ENCODE data around the gene EID3.

Gene EID3

DNA sequence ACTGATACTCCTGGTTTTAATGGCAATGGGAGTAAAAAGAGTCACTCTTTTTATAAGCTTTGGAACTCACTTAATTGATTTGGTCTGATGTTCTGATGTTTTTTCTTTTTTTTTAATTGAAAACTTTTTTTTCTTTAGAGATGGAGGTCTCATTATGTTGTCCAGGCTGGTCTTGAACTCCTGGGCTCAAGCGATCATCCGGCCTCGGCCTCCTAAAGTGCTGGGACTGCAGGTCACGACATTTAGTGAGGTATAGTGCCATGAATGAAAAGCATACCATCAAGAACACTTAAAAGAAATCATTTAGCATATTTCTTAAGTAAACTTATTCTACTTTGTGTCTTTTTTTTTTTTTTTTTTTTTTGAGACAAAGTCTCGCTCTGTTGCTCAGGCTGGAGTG, 12.7 kb upstream of the EID3 start:
- DNase-seq = no peak

DNA sequence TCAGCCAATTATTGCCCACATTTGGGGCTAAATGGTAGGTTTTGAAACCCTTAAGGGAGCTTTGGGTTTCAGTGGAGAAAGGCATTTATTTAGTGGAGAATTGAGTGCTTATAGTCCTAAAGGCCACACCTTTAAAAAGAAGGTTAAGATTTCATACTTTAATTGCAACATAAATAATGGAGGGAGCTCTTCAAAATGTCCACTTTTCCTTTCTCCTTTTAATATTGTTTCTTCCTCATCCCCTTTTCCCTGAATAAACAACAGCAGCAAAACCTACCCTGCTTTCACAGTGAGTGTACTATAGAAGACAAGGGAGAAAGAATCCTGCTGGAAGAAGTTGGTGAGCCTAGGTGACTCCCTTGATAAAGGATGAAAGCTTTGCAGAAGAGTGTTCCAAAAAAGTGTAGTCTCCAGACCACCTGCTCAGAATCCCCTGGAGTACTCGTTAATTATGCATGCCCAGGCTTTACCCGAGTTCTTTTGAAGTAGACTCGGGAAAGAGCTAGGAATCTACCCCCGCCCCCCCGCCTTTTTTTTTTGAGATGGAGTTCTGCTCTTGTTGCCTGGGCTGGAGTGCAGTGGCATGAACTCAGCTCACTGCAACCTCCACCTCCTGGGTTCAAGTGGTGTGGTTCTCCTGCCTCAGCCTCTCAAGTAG, 11.5 kb upstream of the EID3 start:
- DNase-seq = no peak

DNA sequence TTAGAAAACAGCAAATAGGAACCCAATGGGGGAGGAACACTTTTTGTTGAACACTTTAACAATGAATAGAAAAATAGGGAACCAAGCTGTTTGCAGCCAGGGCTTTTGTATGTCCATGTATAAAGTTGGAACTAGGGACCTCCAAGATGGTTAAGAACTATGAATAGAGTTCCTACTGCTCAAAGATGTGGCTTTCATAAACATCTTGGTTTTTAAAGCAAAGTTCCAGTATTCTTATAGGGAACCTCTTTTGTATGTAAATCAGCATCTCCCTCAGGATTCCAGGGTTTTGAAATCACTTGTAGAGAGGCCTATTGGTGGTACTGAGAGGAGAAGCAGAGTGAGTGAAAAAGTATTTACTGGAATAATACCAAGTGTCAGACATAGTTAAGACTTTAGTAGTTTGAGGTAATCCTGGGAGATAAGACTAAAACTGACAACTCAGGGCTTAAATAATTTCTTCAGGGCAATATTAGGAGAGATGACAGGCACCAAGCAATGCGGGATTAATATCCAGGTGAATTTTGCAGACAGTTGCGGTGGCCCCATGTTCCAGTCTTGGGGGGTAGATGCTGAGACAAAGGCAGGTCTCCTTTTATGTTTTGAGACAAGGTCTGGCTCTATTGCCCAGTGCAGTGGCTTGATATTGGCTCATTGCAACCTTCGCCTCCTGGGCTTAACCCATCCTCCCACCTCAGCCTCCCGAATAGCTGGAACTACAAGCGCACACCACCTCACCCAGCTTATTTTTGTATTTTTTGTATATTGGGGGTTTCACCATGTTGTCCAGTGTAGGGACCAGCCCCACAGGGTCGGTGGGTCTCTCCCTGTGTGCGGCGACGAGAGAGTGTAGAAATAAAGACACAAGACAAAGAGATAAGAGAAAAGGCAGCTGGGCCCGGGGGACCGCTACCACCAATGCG, 10.4 kb upstream of the EID3 start:
- DNase-seq = no peak

DNA sequence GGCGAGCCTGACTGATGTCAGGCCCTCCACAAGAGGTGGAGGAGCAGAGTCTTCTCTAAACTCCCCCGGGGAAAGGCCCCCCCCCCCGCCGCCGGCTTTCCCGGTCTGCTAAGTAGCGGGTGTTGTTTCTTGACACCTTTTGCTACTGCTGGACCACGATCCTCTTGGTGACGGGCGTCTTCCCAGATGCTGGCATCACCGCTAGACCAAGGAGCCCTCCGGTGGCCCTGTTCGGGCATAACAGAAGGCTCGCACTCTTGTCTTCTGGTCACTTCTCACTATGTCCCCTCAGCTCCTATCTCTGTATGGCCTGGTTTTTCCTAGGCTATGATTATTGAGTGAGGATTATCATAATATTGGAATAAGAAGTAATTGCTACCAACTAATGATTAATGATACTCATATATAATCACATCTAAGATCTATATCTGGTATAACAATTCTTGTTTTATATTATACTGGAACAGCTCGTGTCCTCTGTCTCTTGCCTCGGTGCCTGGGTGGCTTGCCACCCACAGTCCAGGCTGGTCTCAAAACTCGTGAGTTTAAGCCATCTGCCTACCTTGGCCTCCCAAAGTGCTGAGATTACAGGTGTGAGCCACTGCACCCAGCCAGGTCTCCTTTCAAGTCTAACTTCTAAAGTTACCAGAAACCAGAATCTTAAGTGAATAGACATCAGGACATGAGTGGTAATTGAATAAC, 9.2 kb upstream of the EID3 start:
- DNase-seq = peak; percentile 58

DNA sequence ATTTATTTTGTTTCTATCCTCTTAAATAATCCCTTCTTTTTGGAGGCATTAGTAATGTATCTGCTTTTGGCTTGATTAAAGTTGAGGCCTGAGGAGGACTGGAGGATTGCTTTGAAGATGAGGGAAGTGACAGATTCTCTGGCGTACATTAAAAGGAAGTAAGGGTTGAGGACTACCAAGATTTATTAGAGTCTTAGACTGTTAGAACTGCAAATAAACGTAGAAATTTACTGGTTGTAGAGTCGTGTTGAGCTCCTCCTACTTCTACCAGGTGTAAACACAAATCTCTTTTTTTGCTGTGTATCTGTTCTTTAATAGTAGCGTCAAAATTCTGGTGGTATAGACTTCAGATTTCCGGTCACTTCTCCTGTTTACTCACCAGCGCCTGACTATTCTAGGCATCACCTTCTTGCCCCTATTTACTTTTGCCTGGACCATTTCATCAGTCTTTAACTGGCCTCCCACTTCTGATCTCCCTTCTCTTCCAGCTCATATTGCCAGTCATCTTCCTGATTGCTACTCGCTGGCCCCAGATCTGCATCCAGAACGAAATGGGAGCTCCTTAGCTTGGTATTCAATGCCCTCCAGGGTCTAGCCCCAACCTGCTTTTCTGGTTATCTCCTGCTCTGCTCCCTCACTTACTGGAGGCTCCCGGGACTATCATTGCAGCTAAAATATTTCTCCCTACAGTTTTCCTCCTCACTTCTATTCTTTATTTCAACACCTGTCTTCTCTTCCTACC, 8.4 kb upstream of the EID3 start:
- no peak for DNase-seq

DNA sequence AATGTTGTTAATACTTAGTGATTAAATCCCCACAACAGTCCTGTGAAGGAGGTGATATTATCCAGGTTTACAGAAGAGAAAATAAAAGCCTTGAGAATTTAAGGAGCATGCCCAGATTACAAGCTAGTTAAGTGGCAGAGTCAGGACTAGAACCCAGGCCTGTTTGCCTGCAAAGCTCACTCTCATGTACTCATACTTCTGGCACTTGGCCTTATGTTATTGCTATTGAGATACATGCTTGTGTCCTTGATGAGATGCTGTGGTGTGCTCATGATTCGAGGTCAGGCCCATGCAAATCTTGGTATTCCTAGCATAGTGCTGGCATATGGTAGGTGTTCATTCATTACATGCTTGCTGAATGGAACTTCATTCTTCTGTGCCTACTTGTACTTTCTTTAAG, 7.6 kb upstream of the EID3 start:
- peak; percentile 31 for DNase-seq

DNA sequence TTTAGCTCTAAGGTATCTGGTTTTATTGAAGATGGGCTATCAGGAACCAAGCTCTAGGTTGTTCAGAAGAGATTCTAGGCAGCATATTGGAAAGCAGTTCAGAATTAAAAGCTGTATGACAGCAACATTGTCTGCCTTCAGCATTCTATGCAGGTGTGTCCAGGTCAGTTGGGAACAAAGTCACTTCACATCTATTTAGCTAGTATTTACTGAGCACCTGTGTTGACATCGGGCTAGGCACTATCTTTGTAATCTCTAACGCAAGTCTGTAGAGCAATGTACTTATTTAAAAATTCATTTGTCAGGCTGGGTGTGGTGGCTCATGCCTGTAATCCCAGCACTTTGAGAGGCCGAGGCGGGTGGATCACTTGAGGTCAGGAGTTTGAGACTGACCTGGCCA, 6.8 kb upstream of the EID3 start:
- no peak for DNase-seq

DNA sequence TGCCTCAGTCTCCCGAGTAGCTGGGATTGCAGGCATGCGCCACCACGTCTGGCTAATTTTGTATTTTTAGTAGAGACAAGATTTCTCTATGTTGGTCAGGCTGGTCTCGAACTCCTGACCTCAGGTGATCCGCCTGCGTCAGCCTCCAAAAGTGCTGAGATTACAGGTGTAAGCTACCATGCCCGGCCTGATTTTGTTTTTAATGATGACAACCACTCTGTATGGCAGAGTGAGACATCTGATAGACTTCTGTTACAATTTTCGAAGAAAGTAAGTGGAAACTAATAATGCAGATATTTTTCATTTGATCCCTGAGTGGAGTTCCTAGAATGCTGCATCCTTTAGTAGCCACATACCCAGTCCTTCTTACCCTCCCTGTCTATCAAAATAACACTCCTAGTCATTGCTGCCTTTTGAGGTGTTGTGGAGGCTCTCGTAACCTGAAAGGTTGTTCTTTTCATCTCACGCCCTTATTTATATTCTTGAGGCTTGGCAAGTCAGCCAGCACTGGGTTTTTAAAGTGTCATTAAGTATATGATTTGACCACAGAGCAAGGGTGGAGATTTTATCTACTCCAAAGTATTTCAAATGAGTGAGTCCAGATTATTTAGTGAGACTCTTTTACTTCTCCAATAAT, 5.9 kb upstream of the EID3 start:
- DNase-seq = peak; percentile 30

DNA sequence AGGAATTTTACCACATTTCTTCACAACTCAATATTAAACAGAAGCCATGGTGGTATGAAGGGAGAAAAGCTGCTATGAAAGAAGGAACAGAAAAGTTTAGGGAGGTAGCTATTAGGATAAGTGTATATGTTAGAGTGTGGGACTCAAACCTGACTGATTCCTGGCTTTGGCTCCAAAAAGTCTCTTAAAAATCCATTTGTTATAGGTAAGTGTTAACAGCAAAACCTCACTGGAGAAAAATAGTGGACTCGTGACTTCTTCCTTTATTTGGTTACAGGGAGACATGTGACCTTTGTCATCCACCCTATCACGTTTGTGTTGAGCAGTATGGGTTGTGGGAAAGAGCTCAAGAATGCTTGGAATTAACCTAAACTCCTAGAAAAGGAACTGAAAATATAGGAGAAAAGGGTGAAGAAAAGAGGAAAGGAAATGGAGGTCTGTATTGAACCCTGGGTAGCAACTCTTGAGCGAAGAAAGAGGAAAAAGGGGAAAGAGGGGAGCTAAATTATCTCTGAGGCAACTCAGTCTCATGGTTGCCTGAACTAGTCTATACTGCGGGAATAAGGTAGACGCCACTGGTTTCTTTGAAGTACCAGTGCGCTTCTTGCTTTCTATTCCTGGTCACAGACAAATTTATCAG, 3.6 kb upstream of the EID3 start:
- DNase-seq = peak; percentile 45

DNA sequence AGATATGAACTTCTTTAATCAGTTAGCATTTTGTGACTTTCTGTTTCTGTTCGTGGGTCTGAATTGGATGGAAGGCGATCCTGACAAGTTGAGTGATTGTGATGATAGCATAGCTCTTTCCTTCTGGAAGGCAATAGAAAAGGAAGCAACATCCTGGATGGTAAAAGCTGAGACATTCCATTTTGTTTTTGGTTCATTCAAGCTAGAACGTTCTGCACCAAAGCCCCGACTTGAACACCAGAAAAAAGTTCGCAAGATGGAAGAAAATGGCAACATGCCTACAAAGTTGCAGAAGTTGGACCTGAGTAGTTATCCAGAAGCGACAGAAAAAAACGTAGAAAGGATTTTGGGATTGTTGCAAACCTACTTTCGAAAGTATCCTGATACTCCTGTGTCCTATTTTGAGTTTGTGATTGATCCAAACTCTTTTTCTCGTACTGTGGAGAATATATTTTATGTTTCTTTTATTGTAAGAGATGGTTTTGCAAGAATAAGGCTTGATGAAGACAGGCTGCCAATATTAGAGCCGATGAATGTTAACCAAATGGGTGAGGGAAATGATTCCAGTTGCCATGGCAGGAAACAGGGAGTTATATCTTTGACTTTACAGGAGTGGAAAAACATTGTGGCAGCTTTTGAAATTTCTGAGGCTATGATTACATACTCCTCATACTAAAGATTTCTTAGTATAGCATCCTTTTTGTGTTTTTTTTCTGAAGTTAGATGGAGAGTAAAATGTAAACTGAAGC, 896 bp downstream of the EID3 start:
- DNase-seq = peak; percentile 25

DNA sequence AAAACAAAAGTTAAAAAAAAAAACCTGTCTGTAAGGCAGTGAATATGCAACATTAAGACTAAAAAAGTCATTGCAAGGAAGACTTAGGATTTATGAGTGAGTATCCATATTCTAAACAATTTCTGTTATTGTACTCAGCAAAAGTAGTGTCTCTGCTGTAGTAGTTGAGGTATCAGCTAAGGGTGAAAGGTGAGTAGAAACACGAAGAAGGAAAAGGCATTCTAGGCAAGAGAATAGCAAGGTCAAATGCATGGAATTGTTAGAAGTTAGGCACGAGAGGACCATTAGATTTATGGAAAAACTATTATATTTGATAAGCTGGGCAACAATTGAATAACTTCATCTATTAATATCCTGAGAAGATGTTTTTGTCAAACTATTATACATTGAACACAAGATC, 1.8 kb downstream of the EID3 start:
- no peak for DNase-seq

DNA sequence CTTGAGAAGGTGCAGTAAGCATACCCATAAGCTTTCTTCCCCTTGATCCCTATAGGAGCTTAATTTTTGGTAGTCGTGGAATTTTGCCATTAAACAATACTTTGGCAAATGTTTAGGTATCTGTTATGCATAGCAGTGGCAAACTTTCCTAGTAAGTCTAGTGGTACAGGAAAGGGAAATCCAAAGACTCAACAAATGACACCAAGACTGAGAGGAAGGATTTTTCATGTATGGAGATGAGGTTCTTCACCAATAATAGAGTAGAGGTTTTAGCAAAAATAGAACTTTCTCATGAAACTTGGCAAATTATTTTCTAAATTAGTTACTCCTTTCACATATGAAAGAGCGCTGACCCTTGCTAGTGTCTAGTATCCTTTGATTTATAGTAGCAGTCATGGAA, 2.8 kb downstream of the EID3 start:
- DNase-seq = no peak

DNA sequence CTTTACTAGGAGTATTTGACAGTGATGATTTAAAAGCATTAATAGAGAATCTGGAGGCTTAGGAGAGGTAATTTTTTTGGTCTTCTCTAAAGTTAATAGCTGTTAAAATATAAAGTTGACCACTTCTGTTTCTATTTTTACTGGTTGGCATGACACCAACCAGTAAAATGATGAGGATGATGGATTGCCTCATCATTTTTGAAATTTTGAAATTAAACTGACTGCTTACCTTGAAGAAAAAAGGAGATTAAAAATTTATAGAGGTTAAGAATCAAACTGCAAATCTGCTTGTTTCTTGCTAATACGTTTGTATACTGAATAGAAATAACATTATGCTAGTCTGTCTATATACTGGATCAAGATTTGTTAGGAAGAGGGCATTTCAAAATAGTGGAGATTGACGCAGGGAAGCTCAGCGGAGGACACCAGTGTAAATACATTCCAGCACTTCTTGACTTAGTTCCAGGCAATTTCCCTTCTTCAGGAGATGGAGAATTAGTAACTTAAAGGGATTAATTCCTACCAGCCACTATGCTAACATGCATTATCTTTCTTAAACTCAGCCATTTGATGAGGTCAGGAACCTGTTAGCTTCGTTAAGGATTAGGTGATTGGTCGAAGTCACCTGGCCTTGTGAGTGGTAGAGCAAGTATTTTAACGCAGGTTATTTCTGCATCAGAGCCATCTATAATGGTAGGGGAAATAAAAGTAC, 3.6 kb downstream of the EID3 start:
- no peak for DNase-seq

DNA sequence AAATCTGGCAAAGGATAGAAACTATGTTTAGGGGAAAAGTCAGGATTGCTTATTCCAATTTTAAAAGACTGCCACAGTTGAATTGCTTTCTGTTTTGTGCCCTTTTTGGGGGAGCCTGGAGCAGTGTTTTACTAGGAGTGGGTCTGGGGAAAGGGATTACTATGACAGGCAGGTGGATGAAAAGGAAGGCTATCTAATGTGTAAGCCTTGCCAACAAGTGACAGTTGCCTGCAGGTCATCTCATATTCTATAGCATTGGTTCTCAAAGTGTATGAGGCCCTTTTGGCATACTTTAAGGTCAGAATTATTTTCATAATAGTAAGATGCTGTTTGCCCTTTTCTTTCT, 4.1 kb downstream of the EID3 start:
- no peak for DNase-seq

DNA sequence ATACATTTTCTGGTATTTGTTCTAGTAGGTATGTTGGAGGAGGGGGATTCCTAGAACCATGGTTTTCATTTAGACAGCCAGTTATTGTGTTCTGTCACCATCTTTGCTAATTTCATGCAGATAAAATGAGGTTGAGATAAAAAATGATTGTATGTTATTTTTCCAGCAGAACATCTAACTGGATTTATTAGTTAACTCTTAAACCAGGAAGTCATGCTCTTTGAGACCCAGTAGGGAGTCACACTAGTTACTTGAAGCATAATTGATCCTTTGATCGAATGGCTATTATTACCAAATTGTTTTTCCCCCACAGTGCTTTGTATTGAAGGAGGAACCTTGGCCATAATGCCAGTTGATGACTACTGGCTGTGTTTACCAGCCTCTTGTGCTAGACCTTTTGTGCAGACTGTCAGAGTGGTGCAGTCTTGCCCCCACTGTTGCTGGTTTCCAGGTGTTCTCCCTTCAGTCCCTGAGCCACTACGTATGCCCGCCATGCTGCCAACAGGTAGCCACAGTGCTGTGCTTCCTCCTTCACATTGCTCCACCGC, 6.0 kb downstream of the EID3 start:
- DNase-seq = no peak

DNA sequence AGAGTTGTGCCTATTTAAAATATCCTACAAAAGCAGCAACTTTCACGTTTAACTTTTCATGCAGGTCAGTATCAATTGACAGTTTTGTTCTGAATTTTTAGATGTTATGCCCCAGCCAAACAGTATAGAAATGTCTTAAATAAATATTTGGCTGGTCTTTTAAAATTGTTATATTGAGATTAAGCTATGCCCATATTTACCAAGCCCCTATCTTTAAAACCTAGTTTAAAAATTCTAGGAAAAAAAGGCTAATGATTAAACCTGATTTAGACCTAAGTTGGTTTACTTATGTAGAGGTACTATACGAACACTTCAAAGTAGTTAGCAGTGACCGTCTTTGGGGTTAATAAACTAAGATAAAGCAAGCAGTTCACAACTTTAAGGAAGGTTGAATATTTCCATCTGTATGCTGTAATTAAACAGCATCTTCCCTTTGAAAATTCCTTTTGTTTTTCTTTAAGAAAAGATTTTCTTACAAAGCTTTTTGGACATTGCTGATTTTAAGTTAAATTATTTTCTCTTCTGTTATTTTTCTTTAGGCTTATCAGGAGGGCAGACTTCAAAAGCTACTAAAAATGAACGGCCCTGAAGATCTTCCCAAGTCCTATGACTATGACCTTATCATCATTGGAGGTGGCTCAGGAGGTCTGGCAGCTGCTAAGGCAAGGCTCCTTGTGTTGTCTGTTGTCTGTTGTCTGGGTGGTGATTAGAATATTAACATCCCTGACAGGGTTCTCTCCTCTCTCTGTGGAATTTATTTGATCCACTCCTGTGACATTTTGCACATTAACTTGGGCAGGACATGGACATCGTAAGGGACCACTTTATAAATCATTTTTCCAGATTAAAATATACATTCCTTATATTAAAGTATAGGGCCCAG, 7.5 kb downstream of the EID3 start:
- DNase-seq = no peak

DNA sequence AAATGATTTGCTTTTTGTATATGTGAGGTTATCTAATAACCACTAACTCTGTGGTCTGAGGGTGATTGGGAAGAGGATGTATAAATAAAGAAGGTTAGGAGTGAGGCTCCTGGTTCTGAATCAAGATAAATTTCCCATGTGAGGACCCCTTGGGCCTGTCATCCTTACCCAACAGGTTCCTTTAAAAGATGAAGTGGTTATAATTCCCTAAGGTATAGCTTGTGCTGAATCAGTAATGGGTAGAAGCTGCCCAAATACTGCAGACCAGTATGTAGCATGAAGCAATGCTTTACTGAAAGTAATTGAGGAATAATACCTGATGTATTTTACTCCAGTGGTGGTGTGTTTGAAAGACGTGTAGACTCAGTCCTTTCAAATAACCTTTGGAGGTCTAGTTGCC, 8.7 kb downstream of the EID3 start:
- no peak for DNase-seq

DNA sequence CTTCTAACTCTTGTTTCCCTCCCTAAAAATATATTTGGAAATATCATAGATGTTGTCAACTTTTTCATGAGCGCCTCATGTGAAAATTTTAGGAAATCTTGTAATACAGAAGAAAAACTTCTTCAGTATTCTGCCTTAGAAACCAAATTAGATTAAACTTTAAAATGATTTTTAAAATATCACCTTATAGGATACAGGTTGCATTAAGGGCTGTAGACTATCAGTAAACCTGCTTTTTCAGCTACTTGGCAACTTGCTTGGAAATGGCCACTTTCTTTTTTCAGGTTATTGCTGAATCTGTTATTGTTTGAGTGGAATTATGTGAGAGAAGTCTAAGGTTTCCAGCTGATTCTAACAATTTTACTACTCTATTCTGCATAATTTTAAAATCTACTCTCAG, 9.1 kb downstream of the EID3 start:
- DNase-seq = no peak

DNA sequence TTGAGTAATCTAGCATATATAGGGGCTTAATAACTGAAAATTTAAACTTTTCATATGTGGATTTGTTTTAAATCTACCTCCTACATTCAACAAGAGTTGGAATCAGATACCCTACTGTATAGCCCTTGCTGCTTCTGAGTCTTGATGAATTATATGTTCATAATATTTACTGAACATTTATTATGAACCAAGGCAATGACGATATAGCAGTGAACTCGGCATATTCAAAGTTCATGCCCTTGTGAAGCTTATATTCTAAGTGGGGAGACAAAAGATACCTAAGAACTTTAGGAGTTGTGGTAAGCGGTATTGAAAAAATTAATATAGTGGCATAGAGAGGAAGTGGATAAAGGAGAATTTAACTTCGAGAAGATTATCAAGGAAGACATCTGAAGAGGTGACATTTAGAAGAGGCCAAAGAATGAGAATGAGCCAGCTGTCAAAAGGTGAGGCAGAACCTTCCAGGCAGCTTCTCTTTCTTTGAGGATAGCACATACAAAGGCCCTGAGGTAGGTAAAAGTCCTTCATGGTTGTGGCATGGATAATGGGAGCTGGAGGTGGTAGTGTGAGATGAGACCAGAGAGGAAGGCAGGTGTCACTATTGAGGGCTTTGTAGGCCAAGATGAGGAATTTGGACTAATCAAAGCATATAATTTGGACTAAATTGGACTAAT, 10.2 kb downstream of the EID3 start:
- no peak for DNase-seq
